ENCODE results near the gene TMEM266.

Gene TMEM266

DNA sequence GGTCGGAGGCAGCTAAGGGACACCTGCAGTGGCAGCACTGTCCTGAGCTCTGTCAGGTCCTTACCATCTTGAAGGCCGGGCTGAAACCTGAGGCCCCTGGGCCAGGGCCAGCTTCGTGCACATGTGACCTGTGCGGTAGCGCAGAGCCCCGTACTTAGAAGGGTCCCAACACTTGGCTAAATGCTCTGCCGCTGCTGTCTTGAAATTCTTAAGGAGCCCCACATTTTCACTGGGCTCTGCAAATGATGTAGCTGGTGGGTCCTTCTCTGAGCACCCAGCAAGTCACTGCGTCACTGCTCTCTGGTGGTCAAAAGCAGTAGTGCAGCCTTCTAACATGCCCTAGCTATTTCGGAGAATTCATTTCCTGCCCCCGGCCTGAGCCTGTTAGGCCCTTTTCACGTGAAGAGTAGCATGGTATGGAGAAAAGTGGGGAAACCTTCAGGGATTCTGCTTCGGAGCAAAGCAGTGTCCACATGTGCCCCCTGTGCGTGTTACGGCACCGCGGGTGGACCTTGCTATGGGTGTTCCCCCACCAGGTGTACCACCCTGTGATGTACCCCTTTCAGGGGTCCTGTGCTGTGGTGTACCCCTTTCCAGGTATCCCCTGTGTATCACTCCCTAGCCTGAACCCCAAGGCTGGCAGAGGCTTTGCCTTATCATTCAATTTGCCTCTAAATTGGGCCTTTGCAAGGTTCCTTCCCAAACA, 79.7 kb downstream of the TMEM266 start (continued):
- TF ChIP-seq, protein P1, sequence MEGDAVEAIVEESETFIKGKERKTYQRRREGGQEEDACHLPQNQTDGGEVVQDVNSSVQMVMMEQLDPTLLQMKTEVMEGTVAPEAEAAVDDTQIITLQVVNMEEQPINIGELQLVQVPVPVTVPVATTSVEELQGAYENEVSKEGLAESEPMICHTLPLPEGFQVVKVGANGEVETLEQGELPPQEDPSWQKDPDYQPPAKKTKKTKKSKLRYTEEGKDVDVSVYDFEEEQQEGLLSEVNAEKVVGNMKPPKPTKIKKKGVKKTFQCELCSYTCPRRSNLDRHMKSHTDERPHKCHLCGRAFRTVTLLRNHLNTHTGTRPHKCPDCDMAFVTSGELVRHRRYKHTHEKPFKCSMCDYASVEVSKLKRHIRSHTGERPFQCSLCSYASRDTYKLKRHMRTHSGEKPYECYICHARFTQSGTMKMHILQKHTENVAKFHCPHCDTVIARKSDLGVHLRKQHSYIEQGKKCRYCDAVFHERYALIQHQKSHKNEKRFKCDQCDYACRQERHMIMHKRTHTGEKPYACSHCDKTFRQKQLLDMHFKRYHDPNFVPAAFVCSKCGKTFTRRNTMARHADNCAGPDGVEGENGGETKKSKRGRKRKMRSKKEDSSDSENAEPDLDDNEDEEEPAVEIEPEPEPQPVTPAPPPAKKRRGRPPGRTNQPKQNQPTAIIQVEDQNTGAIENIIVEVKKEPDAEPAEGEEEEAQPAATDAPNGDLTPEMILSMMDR (tag by site-specific recombination; IDR thresholded peaks at IDR 0.05), result peak; percentile 65
- TF ChIP-seq, protein P2, sequence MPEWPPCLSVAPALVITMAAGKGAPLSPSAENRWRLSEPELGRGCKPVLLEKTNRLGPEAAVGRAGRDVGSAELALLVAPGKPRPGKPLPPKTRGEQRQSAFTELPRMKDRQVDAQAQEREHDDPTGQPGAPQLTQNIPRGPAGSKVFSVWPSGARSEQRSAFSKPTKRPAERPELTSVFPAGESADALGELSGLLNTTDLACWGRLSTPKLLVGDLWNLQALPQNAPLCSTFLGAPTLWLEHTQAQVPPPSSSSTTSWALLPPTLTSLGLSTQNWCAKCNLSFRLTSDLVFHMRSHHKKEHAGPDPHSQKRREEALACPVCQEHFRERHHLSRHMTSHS (tag by site-specific recombination; IDR thresholded peaks at IDR 0.05), result no peak
- TF ChIP-seq ZNF10 (tag by site-specific recombination; IDR thresholded peaks at IDR 0.05) (no peak), ZNF354C (tag by site-specific recombination; IDR thresholded peaks at IDR 0.05; ENCODE audit: borderline replicate concordance, low read depth) (no peak), KLF10 (tag by site-specific recombination; IDR thresholded peaks at IDR 0.05) (no peak), SCRT2 (tag by site-specific recombination; IDR thresholded peaks at IDR 0.05) (no peak), EGR2 (tag by site-specific recombination; IDR thresholded peaks at IDR 0.05; ENCODE audit: low read depth) (no peak), ZFP69B (tag by site-specific recombination; IDR thresholded peaks at IDR 0.05) (peak; percentile 87)
- TF ChIP-seq, protein P3, sequence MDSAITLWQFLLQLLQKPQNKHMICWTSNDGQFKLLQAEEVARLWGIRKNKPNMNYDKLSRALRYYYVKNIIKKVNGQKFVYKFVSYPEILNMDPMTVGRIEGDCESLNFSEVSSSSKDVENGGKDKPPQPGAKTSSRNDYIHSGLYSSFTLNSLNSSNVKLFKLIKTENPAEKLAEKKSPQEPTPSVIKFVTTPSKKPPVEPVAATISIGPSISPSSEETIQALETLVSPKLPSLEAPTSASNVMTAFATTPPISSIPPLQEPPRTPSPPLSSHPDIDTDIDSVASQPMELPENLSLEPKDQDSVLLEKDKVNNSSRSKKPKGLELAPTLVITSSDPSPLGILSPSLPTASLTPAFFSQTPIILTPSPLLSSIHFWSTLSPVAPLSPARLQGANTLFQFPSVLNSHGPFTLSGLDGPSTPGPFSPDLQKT (IDR thresholded peaks at IDR 0.05; ENCODE audit: borderline replicate concordance, low read depth, low read length), result no peak

DNA sequence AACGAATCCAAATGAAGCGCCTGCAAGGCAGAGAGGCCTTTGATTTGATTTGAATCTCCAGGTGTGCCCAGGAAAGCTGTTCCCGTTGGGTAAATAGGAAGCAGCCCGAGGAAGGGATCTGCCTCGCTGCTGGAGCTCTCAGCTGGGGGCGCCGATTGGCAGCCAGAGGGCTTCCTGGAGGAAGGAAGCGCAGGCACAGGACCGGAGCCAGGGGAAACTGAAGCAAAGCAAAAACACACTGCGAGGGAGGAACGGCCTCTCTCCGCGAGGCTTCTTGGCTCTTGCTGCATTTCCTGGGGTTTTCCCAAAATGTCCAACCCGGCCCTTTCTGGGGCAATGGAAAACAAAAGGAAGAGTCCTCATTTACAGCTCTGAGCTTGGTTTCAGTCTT, 80.3 kb downstream of the TMEM266 start:
- CTCF ChIA-PET, result interaction anchor here (0.6 to 9.6 kb wide), 31 partner anchors 10 to 1385 kb away, joined by 3 to 261 read pairs (median 6); partner anchors contain the start of gene TMEM266
- peak; percentile 12; the same call in 1 of the 2 replicates for TF ChIP-seq ZIC2 (tag by site-specific recombination; IDR thresholded peaks at IDR 0.05)
- no peak for TF ChIP-seq ZNF211 (tag by site-specific recombination; IDR thresholded peaks at IDR 0.05; ENCODE audit: low read depth)
- POLR2A ChIA-PET, result interaction anchor here (0.7 to 2.0 kb wide), 4 partner anchors 81 to 330 kb away, joined by 3 to 18 read pairs (median 3); partner anchors contain the start of gene TMEM266
- Histone ChIP-seq H3K4me1 (ENCODE audit: control insufficient read depth, insufficient read depth, low read length) (no peaks in the 10 kb centered on the region), H3K4me3 (ENCODE audit: low read depth, low read length) (no peak overlapping the region), H3K27ac (ENCODE audit: extremely low read depth, low read depth, low read length) (no peak overlapping the region), H3K36me3 (ENCODE audit: control insufficient read depth in 2 of 2, insufficient read depth in 1 of 2, low read length in 2 of 2) (no peaks in the 10 kb centered on the region), H3K9me3 (ENCODE audit: control insufficient read depth, insufficient read depth, low read depth, low read length) (no peaks in the 10 kb centered on the region)

DNA sequence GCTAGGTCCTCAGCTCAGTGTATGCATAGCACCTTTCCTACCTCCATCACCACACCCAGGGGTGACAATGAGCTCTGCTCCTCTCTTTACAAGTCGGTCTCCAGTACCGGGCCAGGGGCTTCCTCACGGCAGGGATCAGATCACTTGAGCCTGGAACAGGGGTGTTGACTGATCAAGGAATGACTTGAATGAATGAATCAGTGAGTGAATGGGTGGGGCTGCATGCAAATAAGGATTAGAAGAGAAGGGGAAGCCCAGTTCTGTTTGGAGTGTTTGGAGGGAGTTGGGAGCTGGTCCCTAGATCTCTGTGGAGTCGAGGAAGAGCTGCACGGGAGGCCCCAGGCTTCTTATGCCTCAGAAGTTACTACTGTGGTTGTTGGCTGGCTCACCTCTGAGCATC, 87.0 kb downstream of the TMEM266 start:
- Histone ChIP-seq H3K36me3 (ENCODE audit: control insufficient read depth in 2 of 2, insufficient read depth in 1 of 2, low read length in 2 of 2) (no peaks in the 10 kb centered on the region), H3K9me3 (ENCODE audit: control insufficient read depth, insufficient read depth, low read depth, low read length) (no peaks in the 10 kb centered on the region), H3K4me3 (ENCODE audit: low read depth, low read length) (no peak overlapping the region), H3K27ac (ENCODE audit: extremely low read depth, low read depth, low read length) (no peak overlapping the region), H3K4me1 (ENCODE audit: control insufficient read depth, insufficient read depth, low read length) (peaks cover 3% of the 10 kb centered on the region; the same call in 1 of the 2 replicates)
- CTCF ChIA-PET, result interaction anchor here (0.6 to 6.6 kb wide), 25 partner anchors 8 to 720 kb away, joined by 3 to 107 read pairs (median 4); partner anchors contain the start of gene TMEM266
- POLR2A ChIA-PET, result no interaction called here
- TF ChIP-seq ZNF654 (tag by site-specific recombination; IDR thresholded peaks at IDR 0.05; ENCODE audit: low read depth) (no peak), PRDM1 (tag by site-specific recombination; IDR thresholded peaks at IDR 0.05) (no peak), OSR2 (tag by site-specific recombination; IDR thresholded peaks at IDR 0.05) (no peak), ZNF707 (tag by site-specific recombination; IDR thresholded peaks at IDR 0.05) (no peak), SP2 (tag by site-specific recombination; IDR thresholded peaks at IDR 0.05) (no peak), ZNF501 (tag by site-specific recombination; IDR thresholded peaks at IDR 0.05) (no peak), ZNF132 (tag by site-specific recombination; IDR thresholded peaks at IDR 0.05; ENCODE audit: borderline replicate concordance) (no peak), YY2 (tag by site-specific recombination; IDR thresholded peaks at IDR 0.05) (no peak), KLF9 (tag by site-specific recombination; IDR thresholded peaks at IDR 0.05; ENCODE audit: low read depth) (no peak), ZNF23 (tag by site-specific recombination; IDR thresholded peaks at IDR 0.05; ENCODE audit: borderline replicate concordance) (no peak)
- TF ChIP-seq, protein P4, sequence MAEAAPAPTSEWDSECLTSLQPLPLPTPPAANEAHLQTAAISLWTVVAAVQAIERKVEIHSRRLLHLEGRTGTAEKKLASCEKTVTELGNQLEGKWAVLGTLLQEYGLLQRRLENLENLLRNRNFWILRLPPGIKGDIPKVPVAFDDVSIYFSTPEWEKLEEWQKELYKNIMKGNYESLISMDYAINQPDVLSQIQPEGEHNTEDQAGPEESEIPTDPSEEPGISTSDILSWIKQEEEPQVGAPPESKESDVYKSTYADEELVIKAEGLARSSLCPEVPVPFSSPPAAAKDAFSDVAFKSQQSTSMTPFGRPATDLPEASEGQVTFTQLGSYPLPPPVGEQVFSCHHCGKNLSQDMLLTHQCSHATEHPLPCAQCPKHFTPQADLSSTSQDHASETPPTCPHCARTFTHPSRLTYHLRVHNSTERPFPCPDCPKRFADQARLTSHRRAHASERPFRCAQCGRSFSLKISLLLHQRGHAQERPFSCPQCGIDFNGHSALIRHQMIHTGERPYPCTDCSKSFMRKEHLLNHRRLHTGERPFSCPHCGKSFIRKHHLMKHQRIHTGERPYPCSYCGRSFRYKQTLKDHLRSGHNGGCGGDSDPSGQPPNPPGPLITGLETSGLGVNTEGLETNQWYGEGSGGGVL (tag by site-specific recombination; IDR thresholded peaks at IDR 0.05), result no peak
- TF ChIP-seq, protein P5, sequence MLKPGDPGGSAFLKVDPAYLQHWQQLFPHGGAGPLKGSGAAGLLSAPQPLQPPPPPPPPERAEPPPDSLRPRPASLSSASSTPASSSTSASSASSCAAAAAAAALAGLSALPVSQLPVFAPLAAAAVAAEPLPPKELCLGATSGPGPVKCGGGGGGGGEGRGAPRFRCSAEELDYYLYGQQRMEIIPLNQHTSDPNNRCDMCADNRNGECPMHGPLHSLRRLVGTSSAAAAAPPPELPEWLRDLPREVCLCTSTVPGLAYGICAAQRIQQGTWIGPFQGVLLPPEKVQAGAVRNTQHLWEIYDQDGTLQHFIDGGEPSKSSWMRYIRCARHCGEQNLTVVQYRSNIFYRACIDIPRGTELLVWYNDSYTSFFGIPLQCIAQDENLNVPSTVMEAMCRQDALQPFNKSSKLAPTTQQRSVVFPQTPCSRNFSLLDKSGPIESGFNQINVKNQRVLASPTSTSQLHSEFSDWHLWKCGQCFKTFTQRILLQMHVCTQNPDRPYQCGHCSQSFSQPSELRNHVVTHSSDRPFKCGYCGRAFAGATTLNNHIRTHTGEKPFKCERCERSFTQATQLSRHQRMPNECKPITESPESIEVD (tag by site-specific recombination; IDR thresholded peaks at IDR 0.05), result no peak
- TF ChIP-seq, protein P6, sequence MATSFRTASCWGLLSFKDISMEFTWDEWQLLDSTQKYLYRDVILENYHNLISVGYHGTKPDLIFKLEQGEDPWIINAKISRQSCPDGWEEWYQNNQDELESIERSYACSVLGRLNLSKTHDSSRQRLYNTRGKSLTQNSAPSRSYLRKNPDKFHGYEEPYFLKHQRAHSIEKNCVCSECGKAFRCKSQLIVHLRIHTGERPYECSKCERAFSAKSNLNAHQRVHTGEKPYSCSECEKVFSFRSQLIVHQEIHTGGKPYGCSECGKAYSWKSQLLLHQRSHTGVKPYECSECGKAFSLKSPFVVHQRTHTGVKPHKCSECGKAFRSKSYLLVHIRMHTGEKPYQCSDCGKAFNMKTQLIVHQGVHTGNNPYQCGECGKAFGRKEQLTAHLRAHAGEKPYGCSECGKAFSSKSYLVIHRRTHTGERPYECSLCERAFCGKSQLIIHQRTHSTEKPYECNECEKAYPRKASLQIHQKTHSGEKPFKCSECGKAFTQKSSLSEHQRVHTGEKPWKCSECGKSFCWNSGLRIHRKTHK (tag by site-specific recombination; IDR thresholded peaks at IDR 0.05), result no peak
